Measurements from ENCODE around the gene DACT2. TPM values are rescaled to one million over a fixed set of nuclear protein-coding genes. Genes with fewer than 3 reads are reported as not detected.

The DACT2 gene
- total and polyA plus RNA-seq, 4 donors, result 0.25 to 2.8 (median 0.88) TPM

- no peak overlapping the region for H3K9ac ChIP-seq (ENCODE audit: low read depth in 1 of 2, low read length in 2 of 2)
- no peak for DNase-seq (ENCODE audit: low spot score)
- H3K27me3 ChIP-seq (ENCODE audit: control insufficient read depth in 4 of 4, insufficient read depth in 4 of 4, low read length in 3 of 4), result no peaks in the 10 kb centered on the region
- H3K27ac ChIP-seq (ENCODE audit: low read depth in 1 of 2, low read length in 2 of 2), result no peak overlapping the region
- H3K4me3 ChIP-seq (ENCODE audit: low read depth in 1 of 3, low read length in 3 of 3), result no peak overlapping the region
- H3K4me1 ChIP-seq (ENCODE audit: control insufficient read depth in 4 of 4, insufficient read depth in 4 of 4, low read length in 3 of 4), result peaks cover 0 to 10% (median 7%) of the 10 kb centered on the region in 4 donors
- WGBS, result 78% methylated on average over 4 of the region's 4 CpGs
- H3K9me3 ChIP-seq (ENCODE audit: control insufficient read depth in 4 of 4, low read length in 3 of 4), result no peaks in the 10 kb centered on the region
- H3K36me3 ChIP-seq (ENCODE audit: control insufficient read depth in 4 of 4, insufficient read depth in 3 of 4, low read depth in 1 of 4, low read length in 3 of 4), result no peaks in the 10 kb centered on the region
- TF ChIP-seq TAF1 (conservative IDR thresholded peaks at IDR 0.05) (no peak), NR2F2 (IDR thresholded peaks at IDR 0.05) (no peak), HNF4G (IDR thresholded peaks at IDR 0.05) (no peak), GABPA (IDR thresholded peaks at IDR 0.05 in 1 of 2, conservative IDR thresholded peaks at IDR 0.05 in 1 of 2) (no peak), CTCF (IDR thresholded peaks at IDR 0.05; ENCODE audit: low read depth, low read length, missing input control) (no peak), EGR1 (IDR thresholded peaks at IDR 0.05; ENCODE audit: low read depth in 2 of 2) (no peak), HNF4A (conservative IDR thresholded peaks at IDR 0.05) (no peak), RXRA (IDR thresholded peaks at IDR 0.05) (no peak), MAX (IDR thresholded peaks at IDR 0.05) (no peak), SP1 (IDR thresholded peaks at IDR 0.05) (no peak), ATF3 (IDR thresholded peaks at IDR 0.05) (no peak), FOXA1 (IDR thresholded peaks at IDR 0.05) (no peak), JUND (IDR thresholded peaks at IDR 0.05) (no peak), REST (IDR thresholded peaks at IDR 0.05) (no peak), FOXA2 (IDR thresholded peaks at IDR 0.05) (no peak), YY1 (IDR thresholded peaks at IDR 0.05) (no peak), RAD21 (IDR thresholded peaks at IDR 0.05) (no peak)
- TF ChIP-seq, protein P1, sequence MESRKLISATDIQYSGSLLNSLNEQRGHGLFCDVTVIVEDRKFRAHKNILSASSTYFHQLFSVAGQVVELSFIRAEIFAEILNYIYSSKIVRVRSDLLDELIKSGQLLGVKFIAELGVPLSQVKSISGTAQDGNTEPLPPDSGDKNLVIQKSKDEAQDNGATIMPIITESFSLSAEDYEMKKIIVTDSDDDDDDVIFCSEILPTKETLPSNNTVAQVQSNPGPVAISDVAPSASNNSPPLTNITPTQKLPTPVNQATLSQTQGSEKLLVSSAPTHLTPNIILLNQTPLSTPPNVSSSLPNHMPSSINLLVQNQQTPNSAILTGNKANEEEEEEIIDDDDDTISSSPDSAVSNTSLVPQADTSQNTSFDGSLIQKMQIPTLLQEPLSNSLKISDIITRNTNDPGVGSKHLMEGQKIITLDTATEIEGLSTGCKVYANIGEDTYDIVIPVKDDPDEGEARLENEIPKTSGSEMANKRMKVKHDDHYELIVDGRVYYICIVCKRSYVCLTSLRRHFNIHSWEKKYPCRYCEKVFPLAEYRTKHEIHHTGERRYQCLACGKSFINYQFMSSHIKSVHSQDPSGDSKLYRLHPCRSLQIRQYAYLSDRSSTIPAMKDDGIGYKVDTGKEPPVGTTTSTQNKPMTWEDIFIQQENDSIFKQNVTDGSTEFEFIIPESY (IDR thresholded peaks at IDR 0.05), result no peak
Observed at GRCh38 chr6:168292826-168293225, 26.8 kb downstream of the DACT2 start.

Measured in liver (tissue), 9 donors.